Ovary (tissue), 3 donors: ENCODE data around the gene MMS22L.

Source experiments
- EP300 ChIP-seq: sonication (generic); formaldehyde crosslinking; IDR thresholded peaks from one replicate; pipeline ENCODE4 v1.6.1; 2017; ENCODE audit warnings: antibody characterized with exemption
- POLR2A ChIP-seq: fragments of 450-650 bp; IDR thresholded peaks from one replicate; pipeline ENCODE4 v1.6.1; 2017; ENCODE audit warnings: antibody characterized with exemption, mild to moderate bottlenecking, moderate library complexity
- TF ChIP-seq, protein P1 (sequence below), 3 donors: fragments of 450-650 bp in 2 of 3; fragments of 200-600 bp in 1 of 3; IDR thresholded peaks; one replicate each; pipeline versions ENCODE4 v1.5.1 to v1.8.0; 2016 to 2022; ENCODE audit warnings: antibody characterized with exemption in 3 of 3, mild to moderate bottlenecking in 1 of 3
- donor health status: DM: no; HTN: no; CAD: no.

GRCh38 chr6:97120511-97120910 lies 162.5 kb downstream of the MMS22L start:
- TF ChIP-seq POLR2A (no peak), EP300 (no peak)
- TF ChIP-seq, protein P1, sequence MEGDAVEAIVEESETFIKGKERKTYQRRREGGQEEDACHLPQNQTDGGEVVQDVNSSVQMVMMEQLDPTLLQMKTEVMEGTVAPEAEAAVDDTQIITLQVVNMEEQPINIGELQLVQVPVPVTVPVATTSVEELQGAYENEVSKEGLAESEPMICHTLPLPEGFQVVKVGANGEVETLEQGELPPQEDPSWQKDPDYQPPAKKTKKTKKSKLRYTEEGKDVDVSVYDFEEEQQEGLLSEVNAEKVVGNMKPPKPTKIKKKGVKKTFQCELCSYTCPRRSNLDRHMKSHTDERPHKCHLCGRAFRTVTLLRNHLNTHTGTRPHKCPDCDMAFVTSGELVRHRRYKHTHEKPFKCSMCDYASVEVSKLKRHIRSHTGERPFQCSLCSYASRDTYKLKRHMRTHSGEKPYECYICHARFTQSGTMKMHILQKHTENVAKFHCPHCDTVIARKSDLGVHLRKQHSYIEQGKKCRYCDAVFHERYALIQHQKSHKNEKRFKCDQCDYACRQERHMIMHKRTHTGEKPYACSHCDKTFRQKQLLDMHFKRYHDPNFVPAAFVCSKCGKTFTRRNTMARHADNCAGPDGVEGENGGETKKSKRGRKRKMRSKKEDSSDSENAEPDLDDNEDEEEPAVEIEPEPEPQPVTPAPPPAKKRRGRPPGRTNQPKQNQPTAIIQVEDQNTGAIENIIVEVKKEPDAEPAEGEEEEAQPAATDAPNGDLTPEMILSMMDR (IDR thresholded peaks at IDR 0.05) = no peak
